Neuronal stem cell (in vitro differentiated cells): Measurements from ENCODE around the gene HRH3.

Experiments used
- DNase-seq: peaks from one replicate; pipeline ENCODE4 v3.0.0-alpha.2; 2013; ENCODE audit warnings: low spot score
- H2AFZ ChIP-seq: one replicate; pipeline ENCODE4 v1.6.1; 2013; ENCODE audit warnings: mild to moderate bottlenecking, low read length, inconsistent platforms
- H2AK5ac ChIP-seq: 2 replicates; pipeline ENCODE4 v1.6.1; 2013; ENCODE audit warnings: low read depth, mild to moderate bottlenecking, inconsistent platforms, low read length, moderate library complexity, mixed read lengths
- H2BK120ac ChIP-seq: 2 replicates; pipeline ENCODE4 v1.6.1; 2013; ENCODE audit warnings: low read depth, mild to moderate bottlenecking, inconsistent platforms, low read length, moderate library complexity, mixed read lengths
- H2BK12ac ChIP-seq: one replicate; pipeline ENCODE4 v1.6.1; 2013; ENCODE audit warnings: low read length, inconsistent platforms
- H2BK15ac ChIP-seq: 2 replicates; pipeline ENCODE4 v1.6.1; 2013; ENCODE audit warnings: mild to moderate bottlenecking, low read length, inconsistent platforms, mixed read lengths
- H2BK5ac ChIP-seq: one replicate; pipeline ENCODE4 v1.6.1; 2013; ENCODE audit warnings: inconsistent platforms, mild to moderate bottlenecking, low read length, moderate library complexity
- H3K14ac ChIP-seq: one replicate; pipeline ENCODE4 v1.6.1; 2013; ENCODE audit warnings: low read length, inconsistent platforms
- H3K18ac ChIP-seq: 2 replicates; pipeline ENCODE4 v1.6.1; 2013; ENCODE audit warnings: low read length, inconsistent platforms
- H3K23ac ChIP-seq: 2 replicates; pipeline ENCODE4 v1.6.1; 2013; ENCODE audit warnings: low read depth, mild to moderate bottlenecking, mixed read lengths, low read length, inconsistent platforms; ENCODE audit not compliant: poor library complexity
- H3K27ac ChIP-seq: replicated peaks from 3 replicates; pipeline ENCODE4 v1.5.1; 2013; ENCODE audit warnings: low read length, inconsistent platforms
- H3K27me3 ChIP-seq, 3 experiments: 2 replicates each; pipeline ENCODE4 v1.6.1; 2013; ENCODE audit warnings: low read length in 3 of 3, mild to moderate bottlenecking in 2 of 3, inconsistent platforms in 1 of 3, low read depth in 1 of 3, mixed read lengths in 1 of 3, moderate library complexity in 1 of 3; ENCODE audit not compliant: control insufficient read depth in 3 of 3, insufficient read depth in 3 of 3
- H3K36me3 ChIP-seq, 2 donors: replicated peaks in 1 of 2; 2 replicates each; pipeline ENCODE4 v1.6.1; 2013; ENCODE audit warnings: low read length in 2 of 2; ENCODE audit not compliant: control insufficient read depth in 2 of 2, insufficient read depth in 2 of 2
- H3K4ac ChIP-seq: 2 replicates; pipeline ENCODE4 v1.6.1; 2013; ENCODE audit warnings: inconsistent platforms, mild to moderate bottlenecking, low read length, moderate library complexity
- H3K4me1 ChIP-seq, 2 donors: 1 replicate in 1 of 2; 2 replicates in 1 of 2; pipeline ENCODE4 v1.6.1; 2013; ENCODE audit warnings: low read length in 2 of 2, low read depth in 1 of 2; ENCODE audit not compliant: control insufficient read depth in 2 of 2, insufficient read depth in 1 of 2
- H3K4me2 ChIP-seq: one replicate; pipeline ENCODE4 v1.6.1; 2013; ENCODE audit warnings: mild to moderate bottlenecking, low read length, inconsistent platforms; ENCODE audit not compliant: insufficient read depth, poor library complexity, severe bottlenecking
- H3K4me3 ChIP-seq, 2 donors: 2 replicates each; pipeline ENCODE4 v1.5.1; 2013; ENCODE audit warnings: low read length in 2 of 2, mild to moderate bottlenecking in 2 of 2, inconsistent platforms in 1 of 2, moderate library complexity in 1 of 2
- H3K79me1 ChIP-seq: one replicate; pipeline ENCODE4 v1.6.1; 2013; ENCODE audit warnings: low read depth, mild to moderate bottlenecking, inconsistent platforms, low read length, moderate library complexity
- H3K9ac ChIP-seq: one replicate; pipeline ENCODE4 v1.6.1; 2013; ENCODE audit warnings: mild to moderate bottlenecking, low read depth, low read length, inconsistent platforms; ENCODE audit not compliant: poor library complexity
- H3K9me3 ChIP-seq, 2 donors: replicated peaks in 1 of 2; 2 replicates each; pipeline versions ENCODE3 to v1.6.1; 2013; ENCODE audit warnings: low read length in 2 of 2, mild to moderate bottlenecking in 2 of 2, inconsistent platforms in 1 of 2, low read depth in 1 of 2, mixed read lengths in 1 of 2, moderate library complexity in 1 of 2; ENCODE audit not compliant: control insufficient read depth in 2 of 2, insufficient read depth in 1 of 2
- H4K8ac ChIP-seq: one replicate; pipeline ENCODE4 v1.6.1; 2013; ENCODE audit warnings: low read depth, mild to moderate bottlenecking, inconsistent platforms, low read length, moderate library complexity
- H4K91ac ChIP-seq: one replicate; pipeline ENCODE4 v1.6.1; 2013; ENCODE audit warnings: low read length, low read depth, mild to moderate bottlenecking, inconsistent platforms; ENCODE audit not compliant: poor library complexity
- WGBS, 2 donors: extraction: QIAGEN DNeasy Blood & Tissue Kit; methylation state at CpG; one replicate each; pipeline ENCODE4 v1.1.7; 2013; ENCODE audit warnings: missing lambda C conversion rate in 2 of 2, mixed read lengths in 1 of 2; ENCODE audit not compliant: insufficient read length in 2 of 2, insufficient replicate concordance in 1 of 2; ENCODE audit errors: extremely low coverage in 2 of 2; 5-methylcytosine and 5-hydroxymethylcytosine counted together

Gene HRH3

DNA sequence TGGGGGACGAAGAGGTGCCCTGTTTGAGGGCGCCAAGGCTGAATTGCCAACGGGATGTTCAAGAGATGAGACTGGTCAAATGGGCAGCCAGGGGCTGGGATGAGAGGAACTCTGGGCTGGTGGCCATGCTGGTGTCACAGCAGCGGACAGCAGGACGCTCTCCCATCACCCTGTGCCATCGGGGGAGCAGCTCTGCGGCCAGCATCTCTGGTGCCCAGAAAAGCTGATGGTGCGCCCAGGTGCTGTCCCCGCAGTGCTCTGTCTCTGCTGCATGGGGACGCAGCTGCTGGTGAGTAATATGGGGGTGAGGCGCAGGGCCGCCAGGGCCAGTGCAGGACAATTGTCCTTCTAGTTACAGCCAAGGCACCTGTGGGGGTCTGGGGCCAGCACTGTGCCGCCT, 4.9 kb upstream of the HRH3 start:
- no peak overlapping the region for H2BK120ac ChIP-seq
- H2AFZ ChIP-seq = no peak overlapping the region
- H4K91ac ChIP-seq = no peak overlapping the region
- no peak for DNase-seq
- peak overlapping the region; percentile 70 for H2AK5ac ChIP-seq
- no peak overlapping the region for H4K8ac ChIP-seq
- no CpG with 5 or more reads among the region's 13 CpGs for WGBS, 2 donors
- H3K4me2 ChIP-seq = no peak overlapping the region
- peaks cover 14 to 16% of the 10 kb centered on the region in 2 donors for H3K4me1 ChIP-seq
- peak overlapping the region; percentile 21 for H3K9ac ChIP-seq
- no peak overlapping the region for H2BK15ac ChIP-seq
- no peak overlapping the region for H2BK12ac ChIP-seq
- no peak overlapping the region for H3K4me3 ChIP-seq
- no peak overlapping the region for H3K27ac ChIP-seq
- no peaks in the 10 kb centered on the region for H3K79me1 ChIP-seq
- no peaks in the 10 kb centered on the region for H3K36me3 ChIP-seq
- H3K9me3 ChIP-seq = peaks cover 0 to 4% of the 10 kb centered on the region in 2 donors
- H3K23ac ChIP-seq = peak overlapping the region; percentile 80
- H3K4ac ChIP-seq = no peak overlapping the region
- peaks cover 5 to 75% (median 17%) of the 10 kb centered on the region in 3 experiments for H3K27me3 ChIP-seq
- peak overlapping the region; percentile 17 for H3K18ac ChIP-seq
- H2BK5ac ChIP-seq = no peak overlapping the region
- H3K14ac ChIP-seq = no peak overlapping the region

DNA sequence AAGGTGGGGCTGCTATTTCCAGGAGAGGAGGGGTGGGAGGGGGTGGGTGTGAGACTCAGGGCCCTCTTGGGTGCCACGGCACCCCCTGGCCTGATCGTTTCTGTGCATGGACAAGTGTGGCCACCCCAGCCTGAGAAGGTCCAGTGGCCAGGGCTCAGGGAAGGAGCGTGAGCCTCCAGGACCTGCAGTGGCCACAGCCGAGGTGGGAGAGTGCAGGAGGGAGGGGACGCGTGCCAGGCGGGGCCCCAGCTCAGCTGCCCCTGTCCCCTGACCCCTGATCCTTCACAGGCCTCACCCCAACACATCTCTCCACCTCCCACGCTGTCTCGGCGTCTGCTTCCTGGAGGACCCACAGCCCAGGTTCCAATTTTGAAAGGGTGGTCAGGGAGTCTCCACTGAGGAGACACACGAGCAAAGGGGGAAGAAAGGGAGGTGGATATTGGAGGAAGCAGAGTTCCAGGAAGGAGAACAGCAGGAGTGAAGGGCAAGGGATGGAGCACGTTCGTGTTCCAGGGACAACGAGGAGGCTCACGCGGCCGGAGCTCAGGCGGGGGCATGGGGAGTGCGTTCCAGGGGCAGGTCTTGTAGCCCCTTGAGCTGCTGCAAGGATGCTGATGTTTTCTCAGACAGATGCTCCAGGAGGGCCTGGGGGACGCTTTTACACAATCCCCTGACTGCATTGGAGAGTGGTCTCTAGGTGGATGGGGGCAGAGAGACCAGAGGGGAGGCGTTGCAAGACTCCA, 4.2 kb upstream of the HRH3 start:
- Histone ChIP-seq H3K9ac (peak overlapping the region; percentile 16), H3K4me1 (peaks cover 17 to 20% of the 10 kb centered on the region in 2 donors), H3K18ac (no peak overlapping the region), H3K9me3 (peaks cover 0 to 2% of the 10 kb centered on the region in 2 donors), H3K27me3 (peaks cover 6 to 79% (median 21%) of the 10 kb centered on the region in 3 experiments), H4K91ac (no peak overlapping the region), H2AFZ (no peak overlapping the region), H2BK12ac (peak overlapping the region; percentile 84), H3K79me1 (no peaks in the 10 kb centered on the region), H3K4me3 (no peak overlapping the region), H3K27ac (no peak overlapping the region), H3K36me3 (no peaks in the 10 kb centered on the region), H3K4ac (no peak overlapping the region), H2BK15ac (no peak overlapping the region), H2BK5ac (no peak overlapping the region), H3K23ac (peak overlapping the region; percentile 43), H3K14ac (peak overlapping the region; percentile 64), H2BK120ac (no peak overlapping the region), H2AK5ac (peak overlapping the region; percentile 70), H4K8ac (no peak overlapping the region), H3K4me2 (no peak overlapping the region)
- no peak for DNase-seq
- no CpG with 5 or more reads among the region's 21 CpGs for WGBS, 2 donors

DNA sequence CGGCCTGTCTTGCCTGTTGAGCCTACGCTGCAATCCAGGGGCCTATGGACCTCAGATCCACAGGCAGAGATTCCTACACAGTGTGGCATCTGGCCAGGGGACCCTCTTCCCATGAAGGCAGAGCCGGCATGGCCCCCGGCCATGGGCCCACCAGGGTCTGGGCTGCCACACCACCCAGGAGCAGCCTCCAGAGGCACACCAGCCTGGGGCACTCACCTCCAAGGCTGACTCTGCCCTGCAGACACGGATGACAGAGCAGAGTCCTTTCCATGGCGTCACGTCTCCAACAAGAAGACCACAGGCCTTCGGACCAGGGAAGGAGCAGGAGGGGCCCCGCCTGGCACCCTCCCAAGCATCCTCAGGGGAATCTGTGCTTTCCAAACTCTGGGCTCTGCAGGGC, 3.5 kb upstream of the HRH3 start:
- WGBS, 2 donors = no CpG with 5 or more reads among the region's 9 CpGs
- no peak overlapping the region for H3K18ac ChIP-seq
- H2BK5ac ChIP-seq = no peak overlapping the region
- H3K9me3 ChIP-seq = peaks cover 0 to 2% of the 10 kb centered on the region in 2 donors
- no peak overlapping the region for H3K9ac ChIP-seq
- H3K23ac ChIP-seq = no peak overlapping the region
- peaks cover 7 to 85% (median 27%) of the 10 kb centered on the region in 3 experiments for H3K27me3 ChIP-seq
- no peak for DNase-seq
- H3K4me1 ChIP-seq = peaks cover 22 to 27% of the 10 kb centered on the region in 2 donors
- H3K36me3 ChIP-seq = no peaks in the 10 kb centered on the region
- no peak overlapping the region for H3K27ac ChIP-seq
- no peak overlapping the region for H3K4me3 ChIP-seq
- H2BK120ac ChIP-seq = no peak overlapping the region
- peak overlapping the region; percentile 45 for H2BK15ac ChIP-seq
- H2AK5ac ChIP-seq = no peak overlapping the region
- H2AFZ ChIP-seq = no peak overlapping the region
- H3K79me1 ChIP-seq = no peaks in the 10 kb centered on the region
- H4K91ac ChIP-seq = no peak overlapping the region
- no peak overlapping the region for H3K4ac ChIP-seq
- peak overlapping the region; percentile 4 for H2BK12ac ChIP-seq
- peak overlapping the region; percentile 64 for H3K14ac ChIP-seq
- H3K4me2 ChIP-seq = no peak overlapping the region
- no peak overlapping the region for H4K8ac ChIP-seq

DNA sequence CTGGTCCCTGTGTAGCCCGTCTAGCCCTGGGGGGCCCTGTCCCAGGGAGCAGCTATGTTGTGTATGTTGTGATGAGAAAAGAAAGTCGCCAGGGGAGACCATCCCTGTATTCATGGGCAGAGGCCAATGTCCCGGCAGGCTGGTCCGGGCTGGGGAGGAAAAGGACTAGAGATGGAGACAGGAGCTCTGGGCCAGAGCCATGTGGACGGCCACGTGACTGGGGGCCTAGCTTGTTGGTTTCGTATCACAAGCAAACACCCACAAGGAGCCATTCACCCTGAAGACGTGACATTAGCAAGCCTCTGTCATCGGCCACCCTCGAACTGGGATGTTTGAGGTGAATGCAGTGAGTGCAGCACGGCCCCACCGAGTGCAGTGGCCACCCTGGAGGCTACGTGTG, 2.9 kb upstream of the HRH3 start:
- Histone ChIP-seq H2BK5ac (no peak overlapping the region), H3K4me2 (no peak overlapping the region), H3K9me3 (peaks cover 0 to 2% of the 10 kb centered on the region in 2 donors), H2AK5ac (no peak overlapping the region), H3K4ac (no peak overlapping the region), H3K27ac (no peak overlapping the region), H3K23ac (peak overlapping the region; percentile 65), H2BK12ac (peak overlapping the region; percentile 22), H3K79me1 (no peaks in the 10 kb centered on the region), H3K18ac (peak overlapping the region; percentile 57), H4K91ac (no peak overlapping the region), H3K4me3 (no peak overlapping the region), H3K36me3 (no peaks in the 10 kb centered on the region), H3K4me1 (peaks cover 26 to 32% of the 10 kb centered on the region in 2 donors), H2BK120ac (no peak overlapping the region), H2AFZ (no peak overlapping the region), H3K9ac (peak overlapping the region; percentile 53), H3K14ac (peak overlapping the region; percentile 56), H4K8ac (no peak overlapping the region), H3K27me3 (peaks cover 7 to 91% (median 33%) of the 10 kb centered on the region in 3 experiments), H2BK15ac (no peak overlapping the region)
- no peak for DNase-seq
- WGBS, 2 donors = no CpG with 5 or more reads among the region's 13 CpGs
